OCI-LY7 (cell line): ENCODE measurements around the gene PCGF3. TPM values are rescaled to one million over a fixed set of nuclear protein-coding genes. Genes with fewer than 3 reads are reported as not detected.

Source experiments
- BruUV-seq: library from RNA; stranded (reverse); fragments of 400-500 nt; replicated peaks from 2 replicates; lab custom pipeline; 2021; lab: Mats Ljungman, UMichigan
- CTCF ChIA-PET: fragments of 300-600 bp; sonication (Branson Sonifier 250); formaldehyde crosslinking; loops from one replicate; lab custom pipeline; 2022; ENCODE audit warnings: antibody characterized with exemption; ENCODE audit not compliant: unreplicated experiment; lab: Charles Lee
- POLR2A ChIA-PET: fragments of 300-600 bp; sonication (Branson Sonifier 250); formaldehyde crosslinking; loops from one replicate; lab custom pipeline; 2022; ENCODE audit warnings: antibody characterized with exemption; lab: Charles Lee
- DNase-seq: peaks from one replicate; pipeline ENCODE4 v3.0.0-alpha.2; 2015; ENCODE audit warnings: low spot score
- H2AFZ ChIP-seq: fragments of 200-600 bp; sonication (generic), shearing (Covaris generic); 2 replicates; pipeline ENCODE4 v1.6.1; 2014; ENCODE audit warnings: mild to moderate bottlenecking, antibody characterized with exemption, low read length, moderate library complexity
- H3K27ac ChIP-seq: fragments of 200-600 bp; sonication (generic); 2 replicates; pipeline ENCODE4 v1.5.1; 2014; ENCODE audit warnings: mixed run types, low read depth, mild to moderate bottlenecking, moderate library complexity, low read length, inconsistent platforms; ENCODE audit not compliant: poor library complexity, severe bottlenecking
- H3K36me3 ChIP-seq: fragments of 200-600 bp; sonication (generic); 2 replicates; pipeline ENCODE4 v1.6.1; 2014; ENCODE audit warnings: mild to moderate bottlenecking, antibody characterized with exemption, low read length, moderate library complexity, mixed read lengths; ENCODE audit not compliant: insufficient read depth
- H3K4me1 ChIP-seq: fragments of 200-600 bp; sonication (generic); 2 replicates; pipeline ENCODE4 v1.5.1; 2014; ENCODE audit warnings: mild to moderate bottlenecking, low read length; ENCODE audit not compliant: insufficient read depth, poor library complexity, severe bottlenecking
- H3K4me2 ChIP-seq: fragments of 200-600 bp; sonication (generic); 2 replicates; pipeline ENCODE4 v1.6.1; 2014; ENCODE audit warnings: mild to moderate bottlenecking, low read length
- H3K4me3 ChIP-seq: fragments of 200-600 bp; sonication (generic); 2 replicates; pipeline ENCODE4 v1.5.1; 2014; ENCODE audit warnings: mild to moderate bottlenecking, low read depth, low read length; ENCODE audit not compliant: poor library complexity, severe bottlenecking
- H3K79me2 ChIP-seq: fragments of 200-600 bp; sonication (generic); 2 replicates; pipeline ENCODE4 v1.6.1; 2016; ENCODE audit warnings: low read depth, mild to moderate bottlenecking, low read length, moderate library complexity, mixed read lengths; ENCODE audit not compliant: insufficient read depth
- H3K9me2 ChIP-seq: fragments of 200-600 bp; sonication (generic); 2 replicates; pipeline ENCODE4 v1.6.1; 2016; ENCODE audit warnings: mild to moderate bottlenecking, low read length, mixed read lengths; ENCODE audit not compliant: insufficient read depth
- H3K9me3 ChIP-seq: fragments of 200-600 bp; sonication (generic); 2 replicates; pipeline ENCODE4 v1.6.1; 2014; ENCODE audit warnings: mild to moderate bottlenecking, mixed run types, low read length, mixed read lengths
- H4K20me1 ChIP-seq: fragments of 200-600 bp; sonication (generic); 2 replicates; pipeline ENCODE4 v1.6.1; 2014; ENCODE audit warnings: mild to moderate bottlenecking, antibody characterized with exemption, low read length, moderate library complexity, mixed read lengths; ENCODE audit not compliant: insufficient read depth
- CTCF ChIP-seq: fragments of 200-600 bp; sonication (generic); conservative IDR thresholded peaks from 2 replicates; pipeline ENCODE4 v1.5.1; 2014; ENCODE audit warnings: mild to moderate bottlenecking, antibody characterized with exemption, low read length, moderate library complexity, mixed read lengths
- EZH2phosphoT487 ChIP-seq: fragments of 200-600 bp; sonication (generic); IDR thresholded peaks from 2 replicates; pipeline ENCODE4 v1.6.1; 2018; ENCODE audit warnings: low read depth, borderline replicate concordance, mild to moderate bottlenecking, mixed run types, antibody characterized with exemption, low read length, moderate library complexity, mixed read lengths
- intact Hi-C: fragments of 100-400 bp; cut with micrococcal nuclease; formaldehyde crosslinking; loops from one replicate; pipeline ENCODE4 v1.10.0; 2022; ENCODE audit not compliant: unreplicated experiment
- total RNA-seq, 2 experiments: library from RNA; depleted of rRNA in 1 of 2; stranded (reverse); fragments of >200 nt in 1 of 2; shearing (Covaris generic) in 1 of 2; gene quantifications; 2 replicates each; pipeline ENCODE4 v1.2.3, GENCODE V29; 2014 to 2022

PCGF3 gene
- total RNA-seq, 2 experiments from 2014 or later = 33.8 to 50.2 TPM

DNA sequence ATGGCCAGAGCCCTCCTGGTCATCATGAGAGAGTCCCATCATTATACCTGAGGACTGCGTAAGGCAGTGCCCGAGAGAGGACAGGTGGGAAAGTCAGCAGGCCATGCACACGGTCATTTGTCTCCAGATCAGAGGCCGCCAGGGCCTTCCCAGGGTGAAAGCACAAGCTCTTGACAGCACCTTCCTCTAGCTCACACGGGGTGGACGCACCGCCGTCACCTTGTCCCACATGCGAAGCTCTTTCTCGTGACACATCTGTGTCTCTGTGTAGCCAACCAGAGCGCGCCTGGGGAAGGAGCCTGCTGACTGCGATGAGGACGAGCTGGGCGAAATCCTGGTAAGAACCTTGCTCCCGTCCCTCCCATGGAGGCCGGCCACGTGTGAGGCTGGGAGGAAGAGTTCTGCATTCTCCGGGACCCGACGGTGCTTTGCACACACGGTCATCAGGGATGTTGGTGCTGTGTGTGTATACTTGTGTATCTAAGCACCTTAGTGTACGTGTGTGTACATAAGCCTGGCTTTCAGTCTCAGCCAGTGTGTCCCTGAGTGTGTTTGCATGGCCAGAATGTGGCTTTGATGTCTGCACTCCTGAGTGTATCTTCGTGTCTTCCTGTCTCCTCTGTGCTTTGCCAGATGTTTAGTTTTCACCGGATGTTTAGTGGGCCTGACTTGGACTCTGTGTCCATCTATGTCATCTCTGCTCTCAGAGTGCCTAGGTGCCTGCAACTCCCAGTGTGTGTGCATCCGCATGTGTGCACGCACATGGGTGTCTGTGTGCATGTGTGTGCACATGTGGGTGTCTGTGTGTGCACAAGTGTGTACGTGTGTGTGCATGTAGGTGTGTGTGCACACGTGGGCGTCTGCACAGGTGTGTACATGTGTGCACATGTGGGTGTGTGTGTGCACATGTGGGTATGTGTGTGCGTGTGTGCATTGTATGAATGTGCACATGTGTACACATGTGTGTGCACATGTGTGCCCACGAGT lies 46.7 kb upstream of the PCGF3 start:
- H3K79me2 ChIP-seq = no peaks in the 10 kb centered on the region
- H3K27ac ChIP-seq = no peak overlapping the region
- no peak for DNase-seq
- CTCF ChIA-PET = no interaction called here
- no peaks in the 10 kb centered on the region for H3K9me2 ChIP-seq
- H3K36me3 ChIP-seq = no peaks in the 10 kb centered on the region
- no peaks in the 10 kb centered on the region for H3K9me3 ChIP-seq
- H4K20me1 ChIP-seq = no peaks in the 10 kb centered on the region
- no peak overlapping the region for H2AFZ ChIP-seq
- H3K4me1 ChIP-seq = no peaks in the 10 kb centered on the region
- TF ChIP-seq CTCF (no peak), EZH2phosphoT487 (no peak)
- H3K4me3 ChIP-seq = no peak overlapping the region
- BruUV-seq = no TSS peak
- intact Hi-C loops = no loop called here
- POLR2A ChIA-PET = no interaction called here
- H3K4me2 ChIP-seq = no peak overlapping the region

DNA sequence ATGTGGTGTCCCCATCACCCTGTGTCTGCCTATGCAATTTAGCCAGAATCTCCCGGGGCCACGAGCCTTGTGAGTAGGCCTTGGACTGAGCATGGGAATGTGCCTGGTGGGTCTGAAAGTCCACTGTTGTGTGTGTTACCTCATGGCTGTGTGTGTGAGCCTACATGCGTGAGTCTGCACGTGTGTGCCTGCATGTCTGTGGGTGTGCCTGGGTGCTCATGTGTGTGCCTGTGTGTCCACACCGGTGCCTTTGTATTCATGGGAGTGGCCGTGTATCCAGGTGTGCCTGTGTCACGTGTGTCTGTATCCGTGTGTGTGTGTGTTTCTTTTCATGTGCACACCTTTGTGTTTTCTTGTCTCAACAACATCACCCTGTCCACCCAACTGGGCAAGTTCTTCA lies 45.8 kb upstream of the PCGF3 start:
- Histone ChIP-seq H4K20me1 (no peaks in the 10 kb centered on the region), H3K4me2 (no peak overlapping the region), H3K27ac (no peak overlapping the region), H3K9me2 (no peaks in the 10 kb centered on the region), H3K4me3 (no peak overlapping the region), H2AFZ (no peak overlapping the region), H3K79me2 (no peaks in the 10 kb centered on the region), H3K9me3 (no peaks in the 10 kb centered on the region), H3K4me1 (no peaks in the 10 kb centered on the region), H3K36me3 (no peaks in the 10 kb centered on the region)
- BruUV-seq = no TSS peak
- ChIA-PET POLR2A (no interaction called here), CTCF (no interaction called here)
- no peak for TF ChIP-seq EZH2phosphoT487
- TF ChIP-seq CTCF = no peak
- no peak for DNase-seq
- intact Hi-C loops = no loop called here

DNA sequence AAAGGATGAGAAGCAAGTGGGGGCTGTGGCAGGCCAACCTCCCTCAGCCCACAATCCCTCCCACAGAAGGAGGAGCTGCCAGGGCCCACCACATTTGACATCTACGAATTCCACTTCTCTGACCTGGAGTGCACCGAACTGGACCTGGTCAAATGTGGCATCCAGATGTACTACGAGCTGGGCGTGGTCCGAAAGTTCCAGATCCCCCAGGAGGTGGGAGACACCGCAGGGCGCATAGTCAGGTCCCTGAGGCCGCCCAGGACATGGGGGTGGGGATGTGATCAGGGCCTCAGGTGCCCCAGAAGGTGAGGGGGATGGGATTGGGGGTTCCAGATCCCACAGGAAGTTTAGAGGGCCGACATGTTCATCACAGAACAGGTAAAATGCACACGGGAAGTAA lies 45.2 kb upstream of the PCGF3 start:
- Histone ChIP-seq H3K4me1 (no peaks in the 10 kb centered on the region), H2AFZ (no peak overlapping the region), H4K20me1 (no peaks in the 10 kb centered on the region), H3K9me3 (no peaks in the 10 kb centered on the region), H3K4me3 (no peak overlapping the region), H3K9me2 (no peaks in the 10 kb centered on the region), H3K79me2 (no peaks in the 10 kb centered on the region), H3K36me3 (no peaks in the 10 kb centered on the region), H3K4me2 (no peak overlapping the region), H3K27ac (no peak overlapping the region)
- BruUV-seq = no TSS peak
- ChIA-PET CTCF (no interaction called here), POLR2A (no interaction called here)
- no peak for DNase-seq
- intact Hi-C loops = no loop called here
- TF ChIP-seq CTCF = no peak
- TF ChIP-seq EZH2phosphoT487 = no peak
